ENCODE measurements around the gene TGIF1.

TGIF1 gene

GRCh38 chr18:3495691-3496430, 45.9 kb downstream of the TGIF1 start:
- no peak for TF ChIP-seq CTCF (IDR thresholded peaks at IDR 0.05; ENCODE audit: low read depth, low read length, missing control alignments)
- Histone ChIP-seq H3K4me3 (ENCODE audit: low read depth, low read length) (no peak overlapping the region), H3K27me3 (replicated peaks) (no peaks in the 10 kb centered on the region), H3K27ac (no peak overlapping the region), H3K36me3 (replicated peaks) (no peaks in the 10 kb centered on the region)
- in situ Hi-C loops (cut with HindIII; ENCODE audit: low pct_ligation_motif_present, low sequenced_read_pairs) = no loop called here
- DNase-seq = no peak

- Histone ChIP-seq H3K4me3 (ENCODE audit: low read depth, low read length) (peak overlapping the region; percentile 55), H3K27ac (no peak overlapping the region), H3K27me3 (replicated peaks) (no peaks in the 10 kb centered on the region), H3K36me3 (replicated peaks) (no peaks in the 10 kb centered on the region)
- DNase-seq = peak; percentile 18
- no peak for TF ChIP-seq CTCF (IDR thresholded peaks at IDR 0.05; ENCODE audit: low read depth, low read length, missing control alignments)
- in situ Hi-C loops (cut with HindIII; ENCODE audit: low pct_ligation_motif_present, low sequenced_read_pairs) = no loop called here
Measured at GRCh38 chr18:3498698-3499471, 48.9 kb downstream of the TGIF1 start.

- DNase-seq = no peak
- Histone ChIP-seq H3K36me3 (replicated peaks) (no peaks in the 10 kb centered on the region), H3K4me3 (ENCODE audit: low read depth, low read length) (peak overlapping the region; percentile 55), H3K27ac (no peak overlapping the region), H3K27me3 (replicated peaks) (no peaks in the 10 kb centered on the region)
- in situ Hi-C loops (cut with HindIII; ENCODE audit: low pct_ligation_motif_present, low sequenced_read_pairs) = no loop called here
- peak; percentile 38 for TF ChIP-seq CTCF (IDR thresholded peaks at IDR 0.05; ENCODE audit: low read depth, low read length, missing control alignments)
Measured at GRCh38 chr18:3499501-3499900, 49.5 kb downstream of the TGIF1 start.

GRCh38 chr18:3500016-3500415, 50.0 kb downstream of the TGIF1 start:
- Histone ChIP-seq H3K4me3 (ENCODE audit: low read depth, low read length) (no peak overlapping the region), H3K27ac (no peak overlapping the region), H3K36me3 (replicated peaks) (no peaks in the 10 kb centered on the region), H3K27me3 (replicated peaks) (no peaks in the 10 kb centered on the region)
- no peak for TF ChIP-seq CTCF (IDR thresholded peaks at IDR 0.05; ENCODE audit: low read depth, low read length, missing control alignments)
- in situ Hi-C loops (cut with HindIII; ENCODE audit: low pct_ligation_motif_present, low sequenced_read_pairs) = no loop called here
- DNase-seq = peak; percentile 23

- no peaks in the 10 kb centered on the region for H3K36me3 ChIP-seq (replicated peaks)
- no peak for TF ChIP-seq CTCF (IDR thresholded peaks at IDR 0.05; ENCODE audit: low read depth, low read length, missing control alignments)
- no peaks in the 10 kb centered on the region for H3K27me3 ChIP-seq (replicated peaks)
- no peak overlapping the region for H3K4me3 ChIP-seq (ENCODE audit: low read depth, low read length)
- DNase-seq = no peak
- H3K27ac ChIP-seq = no peak overlapping the region
- in situ Hi-C loops (cut with HindIII; ENCODE audit: low pct_ligation_motif_present, low sequenced_read_pairs) = no loop called here
Measured at GRCh38 chr18:3502650-3503049, 52.7 kb downstream of the TGIF1 start.

All from brain microvascular endothelial cell (primary cell).